Ureter (tissue), 1 donor: ENCODE results near the gene MED22. TPM values are rescaled to one million over a fixed set of nuclear protein-coding genes. Genes with fewer than 3 reads are reported as not detected.

Experiments
- DNase-seq: peaks from one replicate; pipeline ENCODE4 v3.0.0-alpha.2; 2020; ENCODE audit warnings: low spot score
- total RNA-seq: library from RNA; stranded (reverse); gene quantifications from one replicate; pipeline ENCODE4 v1.2.4, GENCODE V29; 2023
- donor health status: DM: yes; HTN: yes; CAD: no.

MED22 gene
- total RNA-seq, 1 donor from 2014 or later: 31.2 TPM

GRCh38 chr9:133355881-133356357, 8.0 kb upstream of the MED22 start:
- no peak for DNase-seq

DNA sequence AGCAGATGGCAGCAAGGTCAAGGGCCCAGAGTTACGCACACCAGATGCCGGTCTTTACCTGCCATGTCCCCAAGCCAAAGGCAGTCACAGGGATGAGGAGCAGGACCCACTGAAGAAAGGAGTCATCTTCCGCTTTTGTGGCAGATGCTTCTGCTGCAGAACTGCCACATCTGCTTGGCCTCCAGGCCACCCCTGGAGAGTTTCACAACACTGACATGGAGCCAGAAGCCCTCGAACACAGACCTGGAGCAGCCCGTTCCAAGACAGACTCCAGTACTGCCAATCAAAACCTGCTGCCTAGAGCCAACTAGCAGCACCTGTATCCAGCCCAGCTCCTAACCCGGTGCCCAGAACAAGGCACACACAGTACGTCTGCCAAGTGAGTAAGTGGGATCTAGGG, 6.8 kb upstream of the MED22 start:
- no peak for DNase-seq

GRCh38 chr9:133353548-133353947, 5.6 kb upstream of the MED22 start:
- DNase-seq: no peak

DNA sequence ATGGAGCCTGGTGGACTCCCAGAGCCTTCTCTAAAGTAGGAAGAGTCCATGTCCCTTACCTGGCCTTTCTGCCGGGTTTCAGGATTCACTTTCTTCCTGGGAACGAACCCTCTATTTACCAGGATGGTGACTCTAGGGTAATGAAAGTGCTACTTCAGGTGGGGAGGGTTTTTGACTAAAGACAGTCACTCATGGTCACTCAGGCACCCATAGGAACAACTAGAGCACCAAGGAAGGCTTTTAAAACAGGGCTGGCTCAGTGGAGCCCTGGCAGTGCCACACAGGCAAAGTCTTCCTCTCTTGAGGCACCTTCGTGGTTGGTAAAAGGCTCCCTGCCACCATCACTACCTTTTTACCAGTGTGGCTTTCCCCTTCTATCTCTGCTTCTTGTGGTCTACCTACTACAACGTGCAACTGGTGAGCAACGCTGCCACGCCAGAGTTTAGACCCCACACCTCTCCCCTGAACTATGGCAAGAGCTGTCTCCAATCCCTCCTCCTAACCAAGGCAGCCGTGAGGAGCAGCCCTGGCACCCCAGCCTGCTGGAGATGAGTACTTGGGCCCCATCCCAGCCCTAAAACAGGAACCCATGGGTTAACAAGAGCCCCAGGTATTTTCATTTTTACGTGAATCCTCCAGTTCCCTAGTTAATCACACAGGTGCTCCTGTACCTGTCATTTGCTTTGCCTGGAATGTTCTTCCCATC, 4.9 kb upstream of the MED22 start:
- no peak for DNase-seq

- no peak for DNase-seq
Observed at GRCh38 chr9:133351908-133352634, 4.1 kb upstream of the MED22 start.

DNA sequence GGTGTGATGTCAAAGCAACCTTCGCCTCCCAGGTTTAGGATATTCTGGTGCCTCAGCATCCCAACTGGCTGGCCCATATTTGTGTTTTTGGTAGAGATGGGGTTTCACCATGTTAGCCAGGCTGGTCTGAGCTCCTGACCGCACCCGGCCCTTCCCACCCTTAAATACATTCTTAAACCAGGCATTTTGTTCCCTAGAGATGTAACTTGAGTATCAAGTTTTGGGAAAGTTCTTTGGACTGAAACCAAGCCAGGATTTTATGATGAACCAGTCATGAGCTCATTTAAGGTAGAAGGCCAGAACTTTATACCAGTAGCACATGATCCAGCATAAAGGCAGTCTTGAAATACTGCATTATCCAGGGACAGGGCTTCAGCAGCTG, 3.6 kb upstream of the MED22 start:
- no peak for DNase-seq

- DNase-seq: no peak
Observed at GRCh38 chr9:133349965-133350616, 2.2 kb upstream of the MED22 start.

- DNase-seq: no peak
Observed at GRCh38 chr9:133348718-133349573, 1.0 kb upstream of the MED22 start.

GRCh38 chr9:133347515-133347984, 381 bp downstream of the MED22 start:
- DNase-seq: no peak

GRCh38 chr9:133346021-133346785, 1.7 kb downstream of the MED22 start:
- DNase-seq: no peak

GRCh38 chr9:133345596-133345995, 2.3 kb downstream of the MED22 start:
- DNase-seq: no peak

- DNase-seq: no peak
Observed at GRCh38 chr9:133344979-133345378, 3.0 kb downstream of the MED22 start.

GRCh38 chr9:133344071-133344470, 3.9 kb downstream of the MED22 start:
- DNase-seq: no peak

- no peak for DNase-seq
Observed at GRCh38 chr9:133342570-133342969, 5.4 kb downstream of the MED22 start.

- no peak for DNase-seq
Observed at GRCh38 chr9:133342069-133342406, 5.9 kb downstream of the MED22 start.

DNA sequence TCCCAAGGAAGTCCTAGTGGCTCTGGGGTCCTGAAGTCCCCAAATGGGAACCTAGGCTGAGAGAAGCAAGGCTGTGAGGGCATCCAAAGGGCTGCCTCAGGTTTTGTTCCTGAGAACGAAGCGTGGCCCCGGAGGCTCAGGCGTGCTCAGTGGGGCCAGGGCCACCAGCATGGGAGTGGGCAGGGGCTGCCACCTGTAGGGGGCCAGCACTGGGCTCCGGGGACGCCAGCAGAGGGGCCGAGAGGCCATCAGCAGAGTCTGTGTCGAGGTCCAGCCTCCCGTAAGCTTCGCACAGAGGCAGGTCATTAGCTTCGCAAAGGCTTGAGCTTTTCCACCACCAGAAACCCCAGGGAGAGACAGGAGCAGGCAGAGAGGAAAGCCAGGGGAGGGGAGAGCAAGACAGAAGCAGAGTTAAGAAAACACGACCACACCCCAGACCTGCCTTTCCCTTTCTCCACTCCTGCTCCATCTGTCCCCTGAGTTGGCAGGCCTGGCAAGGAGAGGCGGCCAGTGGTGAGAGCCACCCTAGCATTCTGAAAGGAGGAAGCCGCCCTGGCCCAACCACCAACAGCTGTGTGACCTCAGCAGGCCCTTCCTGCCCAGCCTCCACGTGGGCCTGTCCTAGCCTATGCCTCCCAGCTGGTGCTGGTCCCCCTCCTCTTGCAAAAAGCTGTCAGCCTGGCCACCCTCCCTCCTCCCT, 6.4 kb downstream of the MED22 start:
- no peak for DNase-seq

- DNase-seq: no peak
Observed at GRCh38 chr9:133340916-133341315, 7.0 kb downstream of the MED22 start.

DNA sequence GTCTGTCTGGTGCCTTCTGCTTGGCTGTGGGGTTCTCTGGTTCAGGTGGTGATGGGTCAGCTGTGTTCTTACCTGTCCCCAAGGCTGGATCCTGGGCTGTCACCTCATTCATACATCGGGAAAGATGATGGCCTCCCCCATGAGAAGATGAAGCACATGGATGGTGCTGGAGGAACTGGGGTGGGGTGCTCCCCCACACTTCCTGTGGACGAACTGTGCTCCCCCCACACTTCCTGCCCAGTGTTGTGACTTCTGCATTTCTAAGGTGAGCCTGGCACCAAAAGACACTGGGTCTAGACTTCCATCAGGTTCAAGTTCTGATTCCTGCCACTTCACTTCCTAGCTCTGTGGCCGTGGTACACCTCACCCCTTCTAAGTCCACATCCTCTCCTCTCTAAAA, 7.7 kb downstream of the MED22 start:
- no peak for DNase-seq

DNA sequence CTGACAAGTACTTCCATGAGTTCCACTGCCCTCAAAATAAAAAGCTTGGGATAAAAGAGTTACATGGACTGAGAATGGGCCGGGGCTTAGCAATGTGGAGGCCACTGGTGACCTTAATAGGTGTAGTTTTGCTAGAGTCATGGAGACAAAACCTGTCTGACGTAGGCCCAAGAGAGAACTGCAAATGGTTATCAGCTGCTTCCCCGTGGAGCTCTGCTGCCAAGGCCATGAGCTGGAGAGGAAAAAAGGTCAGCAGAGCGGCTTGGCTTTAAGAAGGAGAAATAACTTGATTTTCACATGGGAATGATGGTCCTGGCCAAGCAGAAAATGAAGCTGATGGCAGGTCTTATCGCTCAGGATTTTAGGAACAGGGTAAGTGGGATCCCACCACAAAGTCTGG, 8.3 kb downstream of the MED22 start:
- no peak for DNase-seq
